SJSA1 (cell line): ENCODE results near the gene EPHA6. TPM values are rescaled to one million over a fixed set of nuclear protein-coding genes. Genes with fewer than 3 reads are reported as not detected.
"Not testable (repeated sequence)": the region's sequence is repeated elsewhere in the genome, so short reads cannot be mapped to it uniquely, and the experiment has no call there.

Experiments used
- DNase-seq, 2 experiments: peaks; one replicate each; pipeline ENCODE4 v3.0.0-alpha.2; 2015 to 2020; ENCODE audit warnings: low spot score in 2 of 2, low read depth in 1 of 2
- H3K27ac ChIP-seq: fragments of 250-450 bp; sonication (Bioruptor Pico); 2 replicates; pipeline ENCODE4 v1.5.1; 2020; ENCODE audit warnings: mild to moderate bottlenecking, moderate library complexity
- H3K27me3 ChIP-seq: fragments of 250-450 bp; sonication (Bioruptor Pico); replicated peaks from 2 replicates; pipeline ENCODE4 v1.5.1; 2020; ENCODE audit warnings: mild to moderate bottlenecking, moderate library complexity
- H3K36me3 ChIP-seq: fragments of 250-450 bp; sonication (Bioruptor Pico); 2 replicates; pipeline ENCODE4 v1.5.1; 2020; ENCODE audit warnings: mild to moderate bottlenecking
- H3K4me1 ChIP-seq: fragments of 250-450 bp; sonication (Bioruptor Pico); replicated peaks from 2 replicates; pipeline ENCODE4 v1.6.1; 2021; ENCODE audit warnings: mild to moderate bottlenecking
- H3K4me3 ChIP-seq: fragments of 250-450 bp; sonication (Bioruptor Pico); 2 replicates; pipeline ENCODE4 v1.5.1; 2020; ENCODE audit warnings: mild to moderate bottlenecking
- H3K9me3 ChIP-seq: fragments of 250-450 bp; sonication (Bioruptor Pico); replicated peaks from 2 replicates; pipeline ENCODE4 v1.5.1; 2020; ENCODE audit warnings: mild to moderate bottlenecking
- total RNA-seq: library from RNA; depleted of rRNA; stranded (reverse); fragments of >200 nt; shearing (Covaris generic); gene quantifications from 2 replicates; pipeline ENCODE4 v1.2.3, GENCODE V29; 2014

The EPHA6 gene
- total RNA-seq, 1 experiment from 2014 or later = not detected

DNA sequence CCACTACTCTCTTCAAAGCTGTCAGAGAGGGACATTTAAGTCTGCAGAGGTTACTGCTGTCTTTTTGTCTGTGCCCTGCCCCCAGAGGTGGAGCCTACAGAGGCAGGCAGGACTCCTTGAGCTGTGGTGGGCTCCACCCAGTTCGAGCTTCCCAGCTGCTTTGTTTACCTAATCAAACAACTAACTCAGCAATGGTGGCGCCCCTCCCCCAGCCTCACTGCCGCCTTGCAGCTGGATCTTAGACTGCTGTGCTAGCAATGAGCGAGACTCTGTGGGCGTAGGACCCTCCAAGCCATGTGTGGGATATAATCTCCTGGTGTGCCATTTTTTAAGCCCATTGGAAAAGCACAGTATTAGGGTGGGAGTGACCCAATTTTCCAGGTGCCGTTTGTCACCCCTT is 733.2 kb downstream of the EPHA6 start:
- not testable (repeated sequence) for H3K4me3 ChIP-seq, H3K27ac ChIP-seq, H3K9me3 ChIP-seq, H3K27me3 ChIP-seq, H3K4me1 ChIP-seq, H3K36me3 ChIP-seq, DNase-seq

DNA sequence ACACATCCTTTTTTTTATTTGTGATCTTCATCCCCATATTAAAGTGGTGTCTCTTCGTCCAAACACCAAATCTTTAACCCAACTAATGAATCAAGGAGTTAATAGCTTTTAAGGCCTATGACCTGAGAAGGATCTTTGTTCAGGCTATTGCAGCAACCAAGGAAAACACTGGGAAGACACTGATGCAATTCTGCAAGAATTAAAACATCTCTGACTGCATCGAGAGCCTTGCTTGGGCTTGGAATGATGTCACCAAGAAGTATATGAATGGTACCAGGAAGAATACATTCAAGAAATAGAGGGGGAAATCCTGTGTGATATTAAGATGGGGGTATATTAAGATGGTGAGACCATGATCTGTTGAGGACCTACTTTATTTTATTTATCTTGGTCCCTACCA is 736.0 kb downstream of the EPHA6 start:
- Histone ChIP-seq H3K36me3 (no peaks in the 10 kb centered on the region), H3K27ac (no peak overlapping the region), H3K9me3 (no peaks in the 10 kb centered on the region), H3K4me3 (no peak overlapping the region), H3K27me3 (no peaks in the 10 kb centered on the region), H3K4me1 (no peaks in the 10 kb centered on the region)
- DNase-seq = no peak

DNA sequence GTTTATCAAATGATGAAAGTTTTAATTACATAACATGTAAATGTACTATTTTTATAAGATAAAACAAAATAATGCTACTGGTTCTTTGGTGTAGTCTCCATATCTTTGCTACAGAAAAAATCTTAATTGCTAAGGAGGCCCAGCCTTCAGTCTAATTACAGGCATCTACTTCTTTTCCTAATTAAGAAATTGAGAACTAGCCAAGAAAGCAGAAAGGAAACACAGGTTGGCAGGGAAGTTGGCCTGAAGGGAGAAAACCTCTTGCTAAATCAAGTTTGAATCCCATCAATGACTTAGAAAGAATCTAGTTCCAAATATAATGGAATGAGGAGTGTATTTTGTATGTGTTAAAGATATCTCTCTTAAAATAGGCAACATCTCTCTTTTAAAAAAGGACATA is 737.8 kb downstream of the EPHA6 start:
- DNase-seq = no peak
- Histone ChIP-seq H3K4me3 (no peak overlapping the region), H3K36me3 (no peaks in the 10 kb centered on the region), H3K27ac (no peak overlapping the region), H3K4me1 (no peaks in the 10 kb centered on the region), H3K27me3 (no peaks in the 10 kb centered on the region), H3K9me3 (no peaks in the 10 kb centered on the region)

DNA sequence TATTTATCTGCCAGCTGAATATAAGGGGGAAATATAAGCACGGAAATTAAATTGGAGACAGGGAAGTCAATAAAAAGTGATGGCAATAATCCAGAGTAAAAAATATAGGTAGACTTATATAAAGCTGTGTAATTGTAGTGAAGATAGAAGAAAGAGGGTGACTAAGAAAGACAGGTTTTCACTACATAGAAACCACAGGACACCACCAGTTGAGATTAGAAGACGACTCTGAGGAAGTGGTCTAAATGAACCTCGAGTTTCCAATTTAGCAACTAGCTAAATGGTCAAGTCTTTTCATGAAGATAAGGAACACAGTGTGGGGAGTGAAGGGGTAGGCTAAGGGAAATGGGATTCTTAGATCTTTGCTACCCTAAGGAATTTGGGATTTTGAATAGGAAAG is 761.3 kb downstream of the EPHA6 start:
- H3K27ac ChIP-seq = no peak overlapping the region
- H3K4me1 ChIP-seq = no peaks in the 10 kb centered on the region
- H3K9me3 ChIP-seq = no peaks in the 10 kb centered on the region
- H3K36me3 ChIP-seq = no peaks in the 10 kb centered on the region
- no peak for DNase-seq
- H3K27me3 ChIP-seq = no peaks in the 10 kb centered on the region
- H3K4me3 ChIP-seq = no peak overlapping the region

DNA sequence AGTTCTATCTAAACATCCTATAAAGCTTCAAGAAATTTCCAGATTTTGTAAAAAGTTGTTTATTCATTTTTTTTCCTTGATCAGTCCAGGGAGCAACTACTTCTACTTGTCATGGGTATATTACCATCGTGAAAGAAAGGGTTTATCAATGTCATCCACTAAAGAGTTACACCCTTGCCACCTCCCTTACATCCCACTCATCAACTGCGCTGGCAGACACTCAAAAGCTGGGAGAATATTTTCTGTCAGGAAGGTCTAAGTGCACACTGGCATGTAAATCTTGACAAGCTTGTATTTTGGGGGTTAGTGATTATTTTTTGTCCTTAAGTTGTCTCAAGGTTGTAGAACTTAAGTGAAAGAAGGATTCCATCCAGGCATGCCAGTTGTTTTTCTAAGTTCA is 761.8 kb downstream of the EPHA6 start:
- H3K27me3 ChIP-seq = no peaks in the 10 kb centered on the region
- H3K36me3 ChIP-seq = no peaks in the 10 kb centered on the region
- no peaks in the 10 kb centered on the region for H3K4me1 ChIP-seq
- no peaks in the 10 kb centered on the region for H3K9me3 ChIP-seq
- DNase-seq = no peak
- H3K4me3 ChIP-seq = no peak overlapping the region
- H3K27ac ChIP-seq = no peak overlapping the region

DNA sequence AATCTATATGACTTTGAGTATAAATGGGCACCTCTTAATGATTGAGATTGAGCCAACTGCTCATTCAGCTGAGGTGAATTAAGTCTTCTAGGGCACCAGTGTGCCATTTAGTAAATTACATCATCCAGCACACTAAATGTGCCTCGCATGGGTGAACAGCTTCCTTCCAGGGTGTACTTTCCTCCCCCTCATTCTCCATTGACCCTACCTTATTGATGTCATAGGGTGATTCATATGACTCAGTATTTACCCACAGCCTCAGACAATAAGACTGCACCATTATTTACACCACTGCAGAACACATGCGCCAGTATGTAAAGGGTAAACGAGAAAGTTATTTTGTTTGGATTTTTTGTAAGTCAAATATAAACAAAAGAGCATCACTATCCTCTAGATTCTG is 765.0 kb downstream of the EPHA6 start:
- Histone ChIP-seq H3K4me3 (no peak overlapping the region), H3K4me1 (no peaks in the 10 kb centered on the region), H3K27me3 (no peaks in the 10 kb centered on the region), H3K9me3 (no peaks in the 10 kb centered on the region), H3K36me3 (no peaks in the 10 kb centered on the region), H3K27ac (no peak overlapping the region)
- no peak for DNase-seq

DNA sequence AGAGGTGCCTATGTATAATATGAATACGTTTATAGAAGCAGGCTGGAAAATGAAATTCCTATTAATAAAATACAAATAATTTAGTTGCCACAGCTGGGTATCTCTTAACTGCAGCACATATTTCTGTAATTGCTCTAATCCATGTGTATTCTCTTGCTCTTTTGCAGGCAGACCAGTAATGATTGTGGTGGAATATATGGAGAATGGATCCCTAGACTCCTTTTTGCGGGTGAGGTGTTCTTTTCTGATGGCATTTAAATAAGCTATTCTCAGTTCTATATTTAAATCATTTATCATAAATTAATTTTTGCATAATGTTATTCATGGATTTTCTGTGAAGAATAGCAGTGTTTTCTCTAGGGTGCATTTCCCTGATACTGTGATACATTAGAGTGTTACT is 796.2 kb downstream of the EPHA6 start:
- Histone ChIP-seq H3K36me3 (no peaks in the 10 kb centered on the region), H3K27ac (no peak overlapping the region), H3K4me1 (no peaks in the 10 kb centered on the region), H3K9me3 (no peaks in the 10 kb centered on the region), H3K27me3 (no peaks in the 10 kb centered on the region), H3K4me3 (no peak overlapping the region)
- no peak for DNase-seq

DNA sequence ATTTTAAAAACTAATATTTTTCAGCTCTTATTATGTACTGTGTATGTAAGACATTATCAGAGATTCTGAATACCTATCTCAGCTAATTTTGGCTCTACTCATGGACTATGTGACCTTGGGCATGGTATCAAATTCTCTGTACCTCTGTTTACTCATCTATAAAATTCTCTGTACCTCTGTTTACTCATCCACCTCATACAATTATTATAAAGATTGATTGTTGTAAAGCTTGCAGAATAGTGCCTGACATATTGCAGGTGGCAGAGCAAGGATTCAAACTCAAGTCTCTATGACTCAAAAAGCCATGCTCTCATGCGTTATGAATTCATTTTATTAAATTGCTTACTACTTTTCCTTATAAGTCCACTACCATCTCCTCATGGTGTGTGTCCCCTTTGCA is 798.2 kb downstream of the EPHA6 start:
- Histone ChIP-seq H3K9me3 (no peaks in the 10 kb centered on the region), H3K4me1 (no peaks in the 10 kb centered on the region), H3K27me3 (no peaks in the 10 kb centered on the region), H3K27ac (no peak overlapping the region), H3K36me3 (no peaks in the 10 kb centered on the region), H3K4me3 (no peak overlapping the region)
- no peak for DNase-seq

DNA sequence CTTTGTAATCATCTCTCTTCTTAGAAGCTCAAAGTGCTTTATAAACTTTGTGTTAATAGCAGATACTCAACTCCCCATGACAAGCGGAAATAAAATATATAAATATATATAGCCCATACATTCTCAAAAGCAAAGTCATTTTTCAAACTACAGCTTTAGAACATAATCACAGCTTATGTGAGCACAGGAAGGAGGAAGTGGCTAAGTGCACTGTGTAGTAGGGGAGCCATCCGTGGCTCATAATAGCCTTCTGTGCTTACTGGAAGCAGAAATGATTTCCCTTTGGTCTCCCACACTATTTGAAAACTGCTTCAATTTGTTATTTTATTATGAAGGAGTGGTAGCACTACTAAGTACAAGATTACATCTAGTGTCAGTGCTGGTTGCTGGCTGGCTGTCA is 798.7 kb downstream of the EPHA6 start:
- no peaks in the 10 kb centered on the region for H3K4me1 ChIP-seq
- no peak overlapping the region for H3K4me3 ChIP-seq
- no peaks in the 10 kb centered on the region for H3K9me3 ChIP-seq
- no peak overlapping the region for H3K27ac ChIP-seq
- H3K27me3 ChIP-seq = no peaks in the 10 kb centered on the region
- no peak for DNase-seq
- no peaks in the 10 kb centered on the region for H3K36me3 ChIP-seq

DNA sequence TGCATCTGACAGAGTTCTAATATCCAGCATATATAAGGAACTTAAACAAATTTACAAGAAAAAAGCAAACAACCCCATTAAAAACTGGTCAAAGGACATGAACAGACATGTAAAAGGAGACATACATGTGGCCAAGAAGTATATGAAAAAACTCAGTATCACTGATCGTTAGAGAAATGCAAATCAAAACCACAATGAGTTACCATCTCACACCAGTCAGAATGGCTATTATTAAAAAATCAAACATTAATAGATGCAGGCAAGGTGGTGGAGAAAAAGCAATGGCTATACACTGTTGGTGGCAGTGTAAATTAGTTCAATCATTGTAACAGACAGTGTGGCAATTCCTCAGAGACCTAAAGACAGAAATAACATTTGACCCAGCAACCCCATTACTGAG is 806.1 kb downstream of the EPHA6 start:
- not testable (repeated sequence) for H3K27ac ChIP-seq, H3K36me3 ChIP-seq, H3K4me1 ChIP-seq, H3K27me3 ChIP-seq, H3K4me3 ChIP-seq, H3K9me3 ChIP-seq, DNase-seq

DNA sequence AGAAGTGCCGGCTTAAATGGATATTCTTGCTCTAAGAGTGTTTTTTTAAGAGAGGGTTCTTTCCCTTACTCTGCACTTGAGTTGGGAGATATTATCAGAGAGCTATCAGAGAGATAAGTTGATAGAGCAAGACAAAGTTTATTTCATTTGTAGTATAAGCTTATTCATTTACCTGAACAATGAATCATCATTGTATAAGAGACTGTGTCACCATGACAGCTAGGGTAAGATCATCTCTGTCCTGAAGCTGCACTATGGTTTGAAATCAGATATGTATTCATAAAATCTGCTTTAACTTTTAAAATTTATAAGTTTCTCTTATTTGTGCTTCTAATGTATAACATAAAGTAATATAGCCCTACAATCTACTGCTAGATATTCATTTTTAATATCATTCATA is 822.1 kb downstream of the EPHA6 start:
- Histone ChIP-seq H3K9me3 (no peaks in the 10 kb centered on the region), H3K27me3 (no peaks in the 10 kb centered on the region), H3K27ac (no peak overlapping the region), H3K4me1 (no peaks in the 10 kb centered on the region), H3K4me3 (no peak overlapping the region), H3K36me3 (no peaks in the 10 kb centered on the region)
- DNase-seq = no peak

DNA sequence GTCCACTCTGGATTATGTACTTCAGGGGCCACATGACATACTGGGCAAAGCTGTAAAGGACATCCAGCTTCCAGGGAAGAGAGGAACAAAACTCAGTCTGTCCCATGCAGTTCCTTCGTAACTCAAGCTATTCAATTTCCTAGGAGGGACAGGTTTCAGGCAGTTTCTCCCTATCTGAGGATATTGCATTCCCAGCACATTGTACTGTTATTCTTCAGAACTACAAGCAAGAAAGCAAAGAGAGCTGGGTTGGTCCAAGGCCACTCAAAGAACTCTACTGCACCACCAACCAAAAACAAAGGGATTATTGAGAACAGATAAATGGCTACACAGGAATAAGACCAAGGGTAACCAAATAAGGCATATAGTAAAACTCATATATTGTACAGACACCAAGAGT is 832.5 kb downstream of the EPHA6 start:
- no peaks in the 10 kb centered on the region for H3K9me3 ChIP-seq
- H3K4me3 ChIP-seq = no peak overlapping the region
- no peak overlapping the region for H3K27ac ChIP-seq
- no peak for DNase-seq
- no peaks in the 10 kb centered on the region for H3K27me3 ChIP-seq
- no peaks in the 10 kb centered on the region for H3K4me1 ChIP-seq
- H3K36me3 ChIP-seq = no peaks in the 10 kb centered on the region

DNA sequence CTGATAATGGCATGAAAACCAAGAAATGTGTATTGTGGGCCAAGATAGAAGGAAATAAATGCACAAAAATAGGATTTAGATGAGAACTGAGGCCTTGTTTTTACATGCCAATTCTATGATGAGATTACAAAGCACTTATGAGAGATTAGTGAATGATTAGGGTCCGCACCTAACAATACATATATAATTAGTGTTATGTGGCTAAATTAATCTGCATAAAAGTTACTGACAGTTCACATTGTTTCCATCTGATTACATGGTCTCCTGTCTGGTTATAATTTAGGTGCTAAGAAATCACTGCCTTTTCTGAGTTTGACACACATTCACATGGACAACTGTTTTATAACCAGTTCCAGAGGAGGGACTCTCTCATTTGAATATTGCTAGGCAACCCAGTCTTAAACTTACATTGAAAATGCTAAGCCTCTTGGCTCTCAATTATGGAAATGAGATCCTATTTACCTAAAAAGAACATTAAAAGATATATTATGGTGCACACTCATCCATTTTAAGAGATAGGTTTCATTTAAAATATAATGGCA is 833.1 kb downstream of the EPHA6 start:
- Histone ChIP-seq H3K27me3 (no peaks in the 10 kb centered on the region), H3K27ac (no peak overlapping the region), H3K36me3 (no peaks in the 10 kb centered on the region), H3K4me1 (no peaks in the 10 kb centered on the region), H3K9me3 (no peaks in the 10 kb centered on the region), H3K4me3 (no peak overlapping the region)
- no peak for DNase-seq

DNA sequence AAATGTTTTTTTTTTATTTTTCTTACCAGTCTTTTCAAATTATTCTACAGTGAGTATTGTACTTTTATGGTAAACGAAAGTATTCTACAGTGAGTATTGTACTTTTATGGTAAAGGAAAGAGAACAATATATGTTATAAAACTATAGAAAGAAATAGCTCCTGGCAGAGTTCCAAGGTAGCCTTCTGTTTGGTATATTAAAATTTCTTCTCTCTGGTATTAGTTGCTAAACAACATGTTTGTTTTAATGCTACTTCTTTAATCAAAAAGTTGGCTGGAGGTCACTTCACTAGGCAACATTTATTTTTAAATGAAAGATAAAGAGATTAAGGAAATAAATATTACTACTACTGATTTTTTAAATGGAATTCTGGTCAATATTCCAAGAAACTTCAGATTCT is 841.6 kb downstream of the EPHA6 start:
- Histone ChIP-seq H3K9me3 (no peaks in the 10 kb centered on the region), H3K27me3 (no peaks in the 10 kb centered on the region), H3K36me3 (no peaks in the 10 kb centered on the region), H3K4me1 (no peaks in the 10 kb centered on the region), H3K27ac (no peak overlapping the region), H3K4me3 (no peak overlapping the region)
- DNase-seq = no peak

DNA sequence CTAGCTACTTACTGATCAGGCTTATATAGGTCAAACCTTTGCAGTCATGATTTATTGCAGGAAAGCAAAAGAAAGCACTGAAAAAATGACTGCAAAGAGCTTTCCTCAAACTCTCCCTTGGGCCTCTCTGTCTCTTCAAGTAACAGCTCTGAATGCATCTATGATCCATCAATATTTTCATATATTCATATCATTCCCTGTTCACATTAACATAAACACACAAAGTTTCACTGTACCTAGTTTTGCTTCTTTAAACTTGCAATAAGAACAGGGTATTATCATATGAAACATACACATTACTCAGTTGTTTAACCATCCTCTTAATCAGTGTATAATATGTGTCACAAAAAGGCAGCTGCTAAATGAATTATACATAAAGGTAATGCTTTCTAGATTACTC is 842.2 kb downstream of the EPHA6 start:
- DNase-seq = no peak
- Histone ChIP-seq H3K36me3 (no peaks in the 10 kb centered on the region), H3K4me1 (no peaks in the 10 kb centered on the region), H3K4me3 (no peak overlapping the region), H3K9me3 (no peaks in the 10 kb centered on the region), H3K27me3 (no peaks in the 10 kb centered on the region), H3K27ac (no peak overlapping the region)
